ENCODE measurements around the gene EXOSC7. TPM values are rescaled to one million over a fixed set of nuclear protein-coding genes. Genes with fewer than 3 reads are reported as not detected.

Gene EXOSC7
- total and polyA plus RNA-seq, 9 of the 15 experiments (the other 6 are each of a cell fraction or from before 2014, with no cell fraction given) = 88.5 to 237 (median 112) TPM

DNA sequence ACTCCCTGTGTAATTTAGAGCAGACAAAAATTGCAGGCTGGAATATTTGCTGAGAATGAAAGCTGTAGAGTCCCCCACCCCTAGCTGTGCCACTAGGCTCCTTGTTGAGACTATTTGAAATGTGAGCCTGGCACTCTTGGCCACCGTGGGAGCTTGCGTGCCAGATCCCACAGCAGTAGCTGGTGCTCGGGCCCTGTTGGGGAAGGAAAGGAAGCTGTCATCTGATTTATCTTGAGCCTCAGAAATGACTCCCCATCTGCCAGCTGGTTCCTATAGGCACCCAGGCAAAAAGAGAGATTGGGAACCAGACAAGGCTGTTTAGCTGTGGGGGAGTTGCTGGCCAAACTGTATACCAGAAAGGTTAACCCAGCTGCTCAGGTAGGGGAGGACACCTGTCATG is 26.7 kb downstream of the EXOSC7 start:
- ChIA-PET POLR2A (interaction anchor here (1.5 to 1.6 kb wide), 2 partner anchors 9 to 10 kb away, joined by 5 read pairs; no protein-coding TSS in a partner anchor), CTCF (ENCODE audit: low intra/inter-chr PET ratio) (no interaction called here)
- no peak for ATAC-seq
- DNase-seq (ENCODE audit: extremely low read depth in 1 of 4, low spot score in 3 of 4) = no peak
- H3K36me3 ChIP-seq (ENCODE audit: control insufficient read depth, insufficient read depth, low read length) = peaks cover 85% of the 10 kb centered on the region
- FAIRE-seq = no peak
- no peaks in the 10 kb centered on the region for H4K20me1 ChIP-seq (replicated peaks; ENCODE audit: control insufficient read depth, insufficient read depth, low read length)
- H3K9ac ChIP-seq (ENCODE audit: insufficient read depth in 1 of 2, low read depth in 2 of 2, low read length in 2 of 2) = no peak overlapping the region
- WGBS (ENCODE audit: insufficient coverage, low coverage, missing lambda C conversion rate) = 95% methylated on average over 3 of the region's 3 CpGs
- intact Hi-C loops (cut with micrococcal nuclease) = no loop called here
- no peak overlapping the region for H2AFZ ChIP-seq (ENCODE audit: low read depth, low read length)
- H3K27ac ChIP-seq (ENCODE audit: extremely low read depth, low read depth, low read length) = no peak overlapping the region
- BruUV-seq (replicated peaks) = no TSS peak
- in situ Hi-C loops (cut with MboI) = no loop called here
- H3K4me1 ChIP-seq (replicated peaks in 1 of 2; ENCODE audit: control insufficient read depth in 2 of 2, insufficient read depth in 2 of 2, low read length in 2 of 2) = no peaks in the 10 kb centered on the region
- no peaks in the 10 kb centered on the region for H3K27me3 ChIP-seq (ENCODE audit: control insufficient read depth in 2 of 2, insufficient read depth in 2 of 2, low read length in 2 of 2)
- H3K4me2 ChIP-seq (ENCODE audit: insufficient read depth, low read length) = no peak overlapping the region
- no peaks in the 10 kb centered on the region for H3K9me3 ChIP-seq (replicated peaks; ENCODE audit: control insufficient read depth, insufficient read depth, low read depth, low read length)
- H3K9me1 ChIP-seq (ENCODE audit: control insufficient read depth, insufficient read depth, low read length) = no peaks in the 10 kb centered on the region
- no peaks in the 10 kb centered on the region for H3K79me2 ChIP-seq (ENCODE audit: control insufficient read depth, insufficient read depth, low read length)
- no peak for TF ChIP-seq HNRNPH1 (optimal IDR thresholded peaks at IDR 0.05; ENCODE audit: low read depth, low read length)
- TF ChIP-seq, protein P1, sequence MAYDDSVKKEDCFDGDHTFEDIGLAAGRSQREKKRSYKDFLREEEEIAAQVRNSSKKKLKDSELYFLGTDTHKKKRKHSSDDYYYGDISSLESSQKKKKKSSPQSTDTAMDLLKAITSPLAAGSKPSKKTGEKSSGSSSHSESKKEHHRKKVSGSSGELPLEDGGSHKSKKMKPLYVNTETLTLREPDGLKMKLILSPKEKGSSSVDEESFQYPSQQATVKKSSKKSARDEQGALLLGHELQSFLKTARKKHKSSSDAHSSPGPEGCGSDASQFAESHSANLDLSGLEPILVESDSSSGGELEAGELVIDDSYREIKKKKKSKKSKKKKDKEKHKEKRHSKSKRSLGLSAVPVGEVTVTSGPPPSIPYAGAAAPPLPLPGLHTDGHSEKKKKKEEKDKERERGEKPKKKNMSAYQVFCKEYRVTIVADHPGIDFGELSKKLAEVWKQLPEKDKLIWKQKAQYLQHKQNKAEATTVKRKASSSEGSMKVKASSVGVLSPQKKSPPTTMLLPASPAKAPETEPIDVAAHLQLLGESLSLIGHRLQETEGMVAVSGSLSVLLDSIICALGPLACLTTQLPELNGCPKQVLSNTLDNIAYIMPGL (CRISPR knock-in tag; IDR thresholded peaks at IDR 0.05) = no peak
- TF ChIP-seq, protein P2, sequence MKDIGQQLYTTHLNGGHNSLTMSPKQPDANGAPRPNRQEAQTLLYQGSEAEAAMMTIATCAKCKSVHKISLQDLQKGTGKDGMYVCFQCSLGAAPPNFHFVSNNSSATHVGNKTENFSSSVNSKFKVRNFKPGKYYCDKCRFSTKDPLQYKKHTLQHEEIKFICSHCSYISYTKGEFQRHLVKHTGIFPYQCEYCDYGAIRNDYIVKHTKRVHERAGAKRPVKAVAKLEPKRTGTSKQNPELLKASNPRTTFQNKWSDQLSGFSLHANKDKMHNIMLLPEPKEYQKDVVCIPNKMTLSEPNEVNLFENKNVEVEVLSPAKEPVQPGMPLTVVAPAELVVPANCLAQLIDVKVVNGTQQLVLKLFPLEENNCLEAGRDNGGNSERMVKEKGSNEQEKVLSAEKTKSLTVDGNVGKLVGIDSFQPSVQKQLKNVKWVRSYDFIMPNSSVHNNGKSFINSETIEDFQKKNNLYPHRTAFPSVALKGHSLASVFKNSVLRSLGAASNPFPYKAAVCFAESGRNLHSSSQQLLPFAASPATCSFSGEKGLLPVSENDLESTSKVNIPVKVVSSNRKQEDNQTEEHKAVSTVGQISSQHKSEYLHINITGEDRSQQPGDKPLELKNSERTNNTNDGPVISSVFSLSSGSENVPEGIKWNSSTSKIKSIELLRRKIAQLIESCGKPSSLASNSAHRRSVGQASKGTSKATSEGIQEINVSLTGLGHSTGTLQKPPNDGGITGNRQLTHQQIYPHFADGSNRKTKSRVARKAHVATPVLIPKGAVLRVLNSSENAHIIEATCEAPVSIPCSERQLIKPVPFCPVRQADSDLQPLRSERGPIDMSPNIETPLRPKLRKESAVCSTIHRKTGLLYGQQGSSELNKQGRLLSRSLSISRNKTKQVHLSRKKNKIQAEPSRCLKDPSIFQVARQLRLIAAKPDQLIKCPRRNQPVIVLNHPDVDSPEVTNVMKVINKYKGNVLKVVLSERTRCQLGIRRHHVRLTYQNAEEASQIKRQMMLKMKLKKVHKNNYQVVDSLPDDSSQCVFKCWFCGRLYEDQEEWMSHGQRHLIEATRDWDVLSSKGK (CRISPR knock-in tag; IDR thresholded peaks at IDR 0.05) = no peak
- TF ChIP-seq HDAC2 (IDR thresholded peaks at IDR 0.05) = no peak
- TF ChIP-seq CBX1 (IDR thresholded peaks at IDR 0.05; ENCODE audit: low read depth) = no peak
- no peak for TF ChIP-seq GTF2A2 (tag; IDR thresholded peaks at IDR 0.05)
- TF ChIP-seq KLF6 (CRISPR knock-in tag; IDR thresholded peaks at IDR 0.05; ENCODE audit: borderline replicate concordance) = no peak
- no peak overlapping the region for H3K4me3 ChIP-seq

Data from K562 (cell line).